Osteocyte (in vitro differentiated cells): ENCODE results near the gene KLHL18. TPM values are rescaled to one million over a fixed set of nuclear protein-coding genes. Genes with fewer than 3 reads are reported as not detected.
A peak's percentile ranks its signal among the peaks of the same experiment; 100 is the strongest.

Experiments used
- DNase-seq: peaks from one replicate; pipeline ENCODE4 v3.0.0; 2021; ENCODE audit warnings: mixed read lengths; ENCODE audit not compliant: unreplicated experiment; ENCODE audit errors: extremely low spot score
- H3K27ac Mint-ChIP-seq: one replicate; pipeline ENCODE4 v1.8.0; 2021; ENCODE audit warnings: mild to moderate bottlenecking, mixed read lengths; ENCODE audit not compliant: unreplicated experiment
- H3K27me3 Mint-ChIP-seq: one replicate; pipeline ENCODE4 v1.8.0; 2021; ENCODE audit warnings: mixed read lengths; ENCODE audit not compliant: unreplicated experiment
- H3K36me3 Mint-ChIP-seq: one replicate; pipeline ENCODE4 v1.8.0; 2021; ENCODE audit warnings: mixed read lengths; ENCODE audit not compliant: unreplicated experiment
- H3K4me1 Mint-ChIP-seq: one replicate; pipeline ENCODE4 v1.8.0; 2021; ENCODE audit warnings: mixed read lengths; ENCODE audit not compliant: unreplicated experiment
- H3K4me3 Mint-ChIP-seq: one replicate; pipeline ENCODE4 v1.8.0; 2021; ENCODE audit warnings: mild to moderate bottlenecking, moderate library complexity, mixed read lengths; ENCODE audit not compliant: unreplicated experiment
- H3K9me3 Mint-ChIP-seq: one replicate; pipeline ENCODE4 v1.8.0; 2021; ENCODE audit warnings: mixed read lengths; ENCODE audit not compliant: unreplicated experiment
- CTCF ChIP-seq: fragments of 200-600 bp; sonication (generic); IDR thresholded peaks from 2 replicates; pipeline ENCODE4 v1.5.0; 2021; ENCODE audit warnings: antibody characterized with exemption, mild to moderate bottlenecking, moderate library complexity
- total RNA-seq: library from RNA; stranded (reverse); gene quantifications from 2 replicates; pipeline ENCODE4 v1.2.1, GENCODE V29; 2021

The KLHL18 gene
- total RNA-seq, 1 donor from 2014 or later, result 29.1 TPM

- H3K27me3 Mint-ChIP-seq, result no peaks in the 10 kb centered on the region
- TF ChIP-seq CTCF, result no peak
- peaks cover 7% of the 10 kb centered on the region for H3K36me3 Mint-ChIP-seq
- no peak for DNase-seq
- no peaks in the 10 kb centered on the region for H3K9me3 Mint-ChIP-seq
- H3K4me1 Mint-ChIP-seq, result peaks cover 34% of the 10 kb centered on the region
- H3K4me3 Mint-ChIP-seq, result peak overlapping the region; percentile 100
- H3K27ac Mint-ChIP-seq, result peak overlapping the region; percentile 100
These were observed 96.7 kb downstream of the KLHL18 start for GRCh38 chr3:47379411-47379899.

GRCh38 chr3:47380026-47380600, 97.4 kb downstream of the KLHL18 start:
- peak; percentile 84 for DNase-seq
- no peaks in the 10 kb centered on the region for H3K9me3 Mint-ChIP-seq
- H3K27ac Mint-ChIP-seq, result peak overlapping the region; percentile 100
- no peaks in the 10 kb centered on the region for H3K27me3 Mint-ChIP-seq
- peak overlapping the region; percentile 100 for H3K4me3 Mint-ChIP-seq
- H3K4me1 Mint-ChIP-seq, result peaks cover 34% of the 10 kb centered on the region
- no peak for TF ChIP-seq CTCF
- H3K36me3 Mint-ChIP-seq, result peaks cover 7% of the 10 kb centered on the region

- H3K4me1 Mint-ChIP-seq, result peaks cover 37% of the 10 kb centered on the region
- no peaks in the 10 kb centered on the region for H3K9me3 Mint-ChIP-seq
- peaks cover 9% of the 10 kb centered on the region for H3K36me3 Mint-ChIP-seq
- peak within 1 kb of the TSS; percentile 100 for H3K4me3 Mint-ChIP-seq
- TF ChIP-seq CTCF, result no peak
- no peaks in the 10 kb centered on the region for H3K27me3 Mint-ChIP-seq
- H3K27ac Mint-ChIP-seq, result peak within 1 kb of the TSS; percentile 100
- peak; percentile 100 for DNase-seq
These were observed 98.0 kb downstream of the KLHL18 start, which contains the start of gene PTPN23 for GRCh38 chr3:47380601-47381316. Gene PTPN23, plus strand, starts transcription at chr3:47381021. Its CDS starts 76 bp downstream, at chr3:47381097.

- peak overlapping the region; percentile 100 for H3K4me3 Mint-ChIP-seq
- DNase-seq, result peak; percentile 94
- H3K27me3 Mint-ChIP-seq, result no peaks in the 10 kb centered on the region
- peak overlapping the region; percentile 100 for H3K27ac Mint-ChIP-seq
- no peak for TF ChIP-seq CTCF
- no peaks in the 10 kb centered on the region for H3K9me3 Mint-ChIP-seq
- peaks cover 13% of the 10 kb centered on the region for H3K36me3 Mint-ChIP-seq
- H3K4me1 Mint-ChIP-seq, result peaks cover 38% of the 10 kb centered on the region
These were observed 98.8 kb downstream of the KLHL18 start for GRCh38 chr3:47381317-47382157.
